ENCODE data around the gene RAB27A.

GRCh38 chr15:55322467-55322866, 32.9 kb upstream of the RAB27A start:
- TF ChIP-seq POLR2AphosphoS5 (IDR thresholded peaks at IDR 0.05; ENCODE audit: borderline replicate concordance, low read depth, low read length) (no peak), EZH2 (IDR thresholded peaks at IDR 0.05) (no peak), FOXP2 (optimal IDR thresholded peaks at IDR 0.05; ENCODE audit: control extremely low read depth, extremely low read length, insufficient read depth) (no peak)
